NCI-H2196 (cell line): ENCODE measurements around the gene TMEM209.
A peak's percentile ranks its signal among the peaks of the same experiment; 100 is the strongest.

Experiments used
- DNase-seq: peaks from one replicate; lab custom pipeline; 2025; ENCODE audit not compliant: unreplicated experiment; lab: John Stamatoyannopoulos, UW

Gene TMEM209

DNA sequence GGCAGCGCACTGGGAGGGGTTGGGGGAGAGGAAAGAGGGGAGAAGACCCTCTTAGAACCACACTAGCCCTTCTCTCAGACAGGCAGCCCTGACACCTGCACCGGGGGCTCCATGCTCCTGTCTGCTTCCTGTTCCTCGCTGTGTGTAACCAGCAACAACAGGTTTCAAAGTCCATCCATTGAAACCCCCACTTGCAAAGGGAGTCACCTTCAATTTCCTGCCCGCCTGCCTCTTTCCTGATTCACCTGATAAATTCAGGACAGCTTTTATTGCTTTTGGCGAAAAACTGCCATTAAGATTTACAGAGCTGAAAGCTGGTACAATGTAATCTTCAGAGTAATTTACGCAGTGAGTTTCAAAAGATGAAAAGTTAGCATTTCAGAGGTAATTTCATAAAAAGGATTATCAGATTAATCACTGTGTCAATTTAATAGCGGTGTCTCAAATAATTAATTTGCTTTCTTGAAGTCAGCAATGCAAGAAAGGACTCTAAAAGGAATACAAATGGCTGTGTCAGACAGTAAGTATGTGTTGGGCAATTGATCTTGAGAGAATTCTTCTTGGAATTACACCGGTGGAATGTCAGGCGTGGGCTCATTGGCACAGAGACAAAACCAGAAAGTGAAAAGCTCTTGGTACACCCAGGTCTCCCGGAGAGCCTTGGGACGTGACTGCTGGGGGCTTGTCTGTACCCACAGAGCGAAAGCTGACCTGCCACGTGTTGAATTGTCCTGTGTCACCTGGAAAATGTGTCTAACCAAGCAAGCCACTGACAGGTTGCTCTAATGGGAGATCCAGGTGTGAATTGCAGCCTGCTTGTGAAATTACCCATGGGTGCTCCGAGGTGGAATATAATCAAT lies 60.7 kb downstream of the TMEM209 start:
- no peak for DNase-seq

DNA sequence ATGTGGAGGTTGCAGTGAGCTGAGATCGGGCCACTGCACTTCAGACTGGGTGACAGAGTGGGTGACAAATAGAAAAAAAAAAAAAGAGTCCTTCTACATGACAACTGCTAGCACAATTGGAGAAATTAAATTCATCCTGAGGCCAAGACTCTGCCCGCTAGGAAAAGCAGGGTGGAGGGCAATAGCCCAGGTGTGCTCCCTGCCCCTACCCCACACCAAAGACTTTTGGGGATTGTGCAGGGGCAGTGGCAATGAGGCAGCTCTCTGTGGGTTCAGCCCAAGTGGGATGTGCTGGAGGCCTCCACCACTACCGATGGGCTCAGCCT lies 61.3 kb downstream of the TMEM209 start:
- no peak for DNase-seq

- DNase-seq: no peak
Observed at GRCh38 chr7:130143334-130143732, 61.9 kb downstream of the TMEM209 start.

GRCh38 chr7:130142654-130143333 lies 62.4 kb downstream of the TMEM209 start:
- no peak for DNase-seq

DNA sequence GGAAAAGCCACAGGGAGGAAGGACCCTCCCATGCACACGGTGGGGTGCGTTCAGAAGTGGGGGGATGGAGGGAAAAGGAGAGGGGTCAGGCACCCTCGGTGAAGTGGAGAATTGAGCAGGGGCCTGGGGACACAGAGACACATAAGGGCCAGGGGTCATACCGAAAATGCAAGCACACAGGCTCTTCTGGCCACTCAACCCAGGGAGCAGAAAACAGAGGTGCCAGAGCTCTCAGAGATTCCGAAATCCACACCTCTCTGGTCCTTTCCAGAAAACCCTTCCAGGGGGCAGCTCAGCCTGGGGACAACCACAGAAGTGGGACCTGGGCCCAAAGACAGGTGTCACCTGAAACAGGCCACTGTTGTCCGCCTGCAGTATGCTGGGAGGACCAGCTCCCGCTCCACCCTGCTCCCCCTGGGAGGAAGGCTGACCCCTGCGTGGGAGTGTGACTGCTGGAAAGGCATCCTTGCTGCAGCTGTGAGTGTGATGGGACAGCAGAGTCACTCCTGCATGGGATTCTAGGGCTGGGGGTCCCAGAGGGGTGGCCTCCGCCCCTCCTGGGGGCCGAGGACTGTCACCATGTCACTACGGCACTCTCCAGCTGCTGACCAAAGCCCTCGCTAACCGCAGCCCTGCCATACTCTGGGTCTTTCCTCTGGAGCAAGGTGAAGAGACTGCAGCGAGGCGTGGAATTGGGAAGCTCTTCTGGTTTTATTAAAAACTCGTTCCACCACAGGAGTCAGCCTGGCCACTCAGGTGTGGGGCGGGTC lies 63.1 kb downstream of the TMEM209 start:
- no peak for DNase-seq

- no peak for DNase-seq
Observed at GRCh38 chr7:130141161-130141883, 63.9 kb downstream of the TMEM209 start.

DNA sequence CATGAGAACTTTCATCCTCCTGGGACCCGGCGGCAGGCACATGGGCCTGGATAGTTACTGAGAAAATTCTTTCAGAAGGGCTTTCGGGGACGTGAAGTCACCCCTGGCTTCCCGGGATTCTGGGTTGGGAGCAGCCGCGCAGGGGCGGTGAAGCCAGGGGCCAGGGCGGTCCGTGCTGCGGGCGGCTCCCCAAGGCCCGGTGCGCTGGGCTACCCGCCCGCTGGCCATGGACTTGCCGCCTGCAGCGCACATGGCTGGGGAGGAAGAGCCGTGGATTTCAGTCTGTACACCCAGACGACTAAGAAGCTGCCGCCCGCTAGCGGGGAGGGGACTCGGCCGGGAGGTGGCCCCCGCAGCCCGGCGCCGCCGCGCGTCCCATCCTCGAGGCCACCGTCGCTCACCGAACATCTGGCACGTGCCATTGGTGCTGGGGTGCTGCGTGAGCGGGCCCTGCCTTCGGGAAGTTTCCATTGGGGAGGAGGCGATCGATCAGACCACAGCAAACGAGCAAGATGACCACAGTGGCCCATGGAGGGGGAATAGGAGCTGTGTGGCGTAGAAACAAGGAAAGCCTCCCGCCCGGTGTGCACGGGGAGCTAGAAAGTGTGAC lies 64.5 kb downstream of the TMEM209 start:
- no peak for DNase-seq

DNA sequence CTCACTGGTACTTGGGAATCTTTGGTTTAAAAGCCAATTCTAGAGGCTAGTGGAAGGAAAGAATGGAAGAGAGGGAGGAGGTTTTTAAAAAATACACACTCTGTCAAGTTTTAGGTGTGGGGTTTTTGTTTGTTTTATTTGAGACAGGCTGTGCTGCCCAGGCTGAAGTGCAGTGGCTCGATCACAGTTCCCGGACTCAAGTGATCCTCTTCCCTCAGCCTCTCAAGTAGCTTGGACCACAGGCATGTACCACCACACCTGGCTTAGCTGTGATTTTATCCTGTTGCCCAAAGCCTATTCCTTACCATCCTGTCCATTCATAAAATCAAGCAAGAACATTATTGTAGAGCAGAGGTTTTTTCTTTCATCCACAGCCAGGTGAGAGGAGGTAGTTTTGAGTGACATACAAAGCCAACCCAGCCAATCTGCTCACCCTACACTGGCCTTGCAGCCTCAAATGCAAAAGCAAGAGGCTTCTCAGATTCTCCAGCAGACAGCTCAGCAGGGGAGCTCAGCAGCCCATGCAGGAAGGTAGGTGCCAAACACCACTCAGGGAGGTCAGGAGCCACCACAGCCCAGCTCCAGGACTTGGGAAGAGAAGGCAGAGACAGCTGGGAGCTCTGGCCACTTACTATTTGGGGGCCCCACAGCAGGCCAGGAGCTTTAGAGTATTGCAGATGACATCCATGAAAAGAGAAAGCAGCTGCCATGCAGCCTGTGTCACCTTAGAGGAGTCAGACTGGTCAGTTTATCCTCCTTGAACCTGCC lies 65.8 kb downstream of the TMEM209 start:
- peak; percentile 11 for DNase-seq

GRCh38 chr7:130137207-130137606 lies 68.0 kb downstream of the TMEM209 start:
- DNase-seq: no peak

- no peak for DNase-seq
Observed at GRCh38 chr7:130136579-130137167, 68.5 kb downstream of the TMEM209 start.

- no peak for DNase-seq
Observed at GRCh38 chr7:130135208-130136205, 69.7 kb downstream of the TMEM209 start.

- no peak for DNase-seq
Observed at GRCh38 chr7:130134726-130135125, 70.5 kb downstream of the TMEM209 start.

DNA sequence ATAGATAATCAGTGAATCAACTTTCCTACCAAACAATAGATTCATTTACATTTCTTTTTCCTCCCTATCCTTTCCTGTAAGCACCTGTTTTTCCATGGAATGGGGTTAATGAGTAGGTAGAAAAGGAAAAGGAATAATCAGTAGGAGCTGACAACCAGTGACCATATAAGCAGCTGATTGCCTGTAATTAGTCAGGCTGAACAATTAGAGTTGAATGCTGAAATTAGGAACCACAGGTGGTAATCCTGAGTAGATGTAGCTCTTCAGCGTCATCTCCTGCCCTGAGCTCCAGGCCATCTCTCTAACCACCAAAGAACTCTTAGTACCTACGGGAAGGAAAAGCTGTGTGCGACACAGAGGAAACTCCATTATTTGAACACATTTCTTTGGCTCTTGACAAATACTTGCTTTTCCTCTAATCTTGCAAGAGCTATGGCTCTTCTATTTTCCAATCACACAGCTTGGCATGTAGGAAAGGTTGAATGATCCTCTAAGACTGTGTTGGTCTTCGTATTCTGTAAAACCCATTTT lies 71.0 kb downstream of the TMEM209 start:
- no peak for DNase-seq

GRCh38 chr7:130133029-130133782 lies 72.0 kb downstream of the TMEM209 start:
- no peak for DNase-seq

DNA sequence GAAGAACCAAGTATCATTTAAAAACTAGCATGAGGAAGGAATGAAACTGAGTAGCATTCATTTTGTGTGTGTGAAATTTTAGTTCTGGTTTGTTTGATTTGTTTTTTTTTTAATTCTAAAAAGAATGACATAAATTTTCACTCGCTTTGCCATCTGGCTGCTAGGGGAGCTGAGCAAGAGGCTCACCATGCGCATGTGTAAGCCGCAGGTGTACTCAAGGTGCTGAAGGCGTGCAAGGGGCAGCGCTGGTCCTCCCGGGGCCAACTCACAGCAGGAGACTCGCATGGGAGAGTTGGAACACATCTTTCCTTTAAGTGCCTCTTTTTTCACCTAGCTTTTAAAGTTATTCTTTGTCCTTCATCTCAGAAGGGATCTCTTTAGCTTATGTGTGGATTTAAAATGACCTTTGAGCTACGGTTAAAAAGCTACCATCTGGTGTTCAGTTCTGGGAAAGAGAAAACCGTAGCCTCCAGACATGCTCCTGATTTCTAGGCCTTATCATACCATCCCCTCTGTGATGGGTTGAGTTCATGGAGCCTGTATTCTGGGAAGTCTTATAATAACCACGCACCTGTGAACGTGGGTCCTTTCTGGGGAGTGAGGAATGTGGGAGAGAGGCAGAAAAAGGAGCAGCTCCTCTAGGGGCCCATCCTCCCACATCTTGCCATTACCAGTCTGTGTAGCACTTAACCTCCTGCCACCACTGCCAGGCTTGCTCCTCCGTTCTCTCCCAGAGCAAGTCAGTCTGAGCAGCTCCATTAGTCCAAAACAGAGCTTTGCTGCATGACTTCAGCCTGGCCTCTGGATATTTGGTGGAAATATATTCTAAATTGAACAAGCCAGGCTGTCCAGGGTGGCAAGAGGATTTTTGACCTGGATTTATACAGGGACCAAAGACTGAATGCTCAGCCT lies 73.0 kb downstream of the TMEM209 start:
- DNase-seq: no peak

GRCh38 chr7:130131191-130131834 lies 73.9 kb downstream of the TMEM209 start:
- no peak for DNase-seq
